Breast epithelium (tissue), 3 donors: ENCODE results near the gene ANKRD23.
A peak's percentile ranks its signal among the peaks of the same experiment; 100 is the strongest.

Experiments used
- CTCF ChIP-seq, 3 donors: fragments of 450-650 bp; IDR thresholded peaks; one replicate each; pipeline ENCODE4 v1.5.1; 2016 to 2017; ENCODE audit warnings: antibody characterized with exemption in 3 of 3, mild to moderate bottlenecking in 3 of 3, moderate library complexity in 3 of 3
- POLR2A ChIP-seq: fragments of 450-650 bp; IDR thresholded peaks from one replicate; pipeline ENCODE4 v1.6.1; 2016; ENCODE audit warnings: antibody characterized with exemption, mild to moderate bottlenecking, moderate library complexity
- POLR2AphosphoS5 ChIP-seq, 3 donors: sonication (generic); formaldehyde crosslinking; IDR thresholded peaks; one replicate each; pipeline ENCODE4 v1.6.1; 2017; ENCODE audit warnings: antibody characterized with exemption in 3 of 3

DNA sequence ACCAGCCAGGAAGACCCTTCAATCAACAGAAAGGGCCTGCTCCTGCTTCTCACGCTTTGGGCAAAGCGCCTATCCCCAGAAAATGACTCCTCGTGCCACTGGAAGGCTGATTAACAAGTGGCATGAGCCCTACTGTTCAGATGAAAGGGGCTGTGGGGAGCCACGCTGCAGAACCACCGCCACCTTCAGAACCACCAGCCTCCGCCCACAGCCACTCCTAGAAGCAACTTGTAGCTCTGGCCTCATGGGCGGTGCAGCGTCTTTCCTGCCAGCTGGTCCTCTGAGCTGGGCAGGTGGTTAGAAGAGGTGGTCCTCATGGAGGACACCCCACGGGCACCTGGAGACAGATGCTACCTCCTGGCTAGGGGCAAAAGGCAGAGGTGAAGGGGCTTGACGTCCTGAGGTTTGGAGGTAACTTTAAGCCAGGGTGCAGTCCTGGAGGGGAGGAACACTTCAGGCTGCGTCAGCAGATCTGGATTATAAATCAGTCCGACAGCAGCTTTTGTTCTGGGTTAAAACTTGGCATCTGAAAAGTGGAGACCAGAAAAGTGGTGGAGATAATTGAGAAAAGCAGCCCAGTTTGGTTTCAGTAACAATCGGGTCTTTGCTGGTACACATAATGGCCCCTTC lies 26.9 kb upstream of the ANKRD23 start:
- TF ChIP-seq POLR2A (no peak), CTCF (IDR thresholded peaks at IDR 0.05) (no peak), POLR2AphosphoS5 (IDR thresholded peaks at IDR 0.05) (peak in 1 of 3 donors; percentile 17)
